H1 (cell line): ENCODE measurements around the gene RPL13A. TPM values are rescaled to one million over a fixed set of nuclear protein-coding genes. Genes with fewer than 3 reads are reported as not detected.

ENCODE experiments used
- CTCF ChIA-PET: fragments of 300-600 bp; sonication (Branson Sonifier 250); formaldehyde crosslinking; loops from one replicate; lab custom pipeline; 2021; ENCODE audit not compliant: partially characterized antibody; lab: Charles Lee
- POLR2A ChIA-PET: fragments of 300-600 bp; sonication (Branson Sonifier 250); formaldehyde crosslinking; loops from one replicate; lab custom pipeline; 2021; ENCODE audit warnings: inconsistent platforms; ENCODE audit not compliant: partially characterized antibody; lab: Charles Lee
- DNase-seq, 2 experiments: peaks; one replicate each; pipeline versions ENCODE4 v3.0.0 to v3.0.0-alpha.2; 2010 to 2022; ENCODE audit warnings: low spot score in 2 of 2, low read depth in 1 of 2, mixed read lengths in 1 of 2
- FAIRE-seq: peaks from 2 replicates; lab custom pipeline; 2011; peaks lifted over from hg19 to GRCh38; lab: Jason Lieb, UNC
- H2AFZ ChIP-seq: 2 replicates; pipeline ENCODE4 v1.8.1; 2012; ENCODE audit warnings: low read length, inconsistent platforms
- H2AK5ac ChIP-seq: 2 replicates; pipeline ENCODE4 v1.6.1; 2013; ENCODE audit warnings: low read depth, low read length
- H2BK120ac ChIP-seq: replicated peaks from 2 replicates; pipeline ENCODE3; 2013; ENCODE audit warnings: low read depth, low read length, inconsistent platforms
- H2BK12ac ChIP-seq: 2 replicates; pipeline ENCODE4 v1.6.1; 2013; ENCODE audit warnings: low read depth, low read length
- H2BK15ac ChIP-seq: 2 replicates; pipeline ENCODE4 v1.6.1; 2013; ENCODE audit warnings: low read length
- H2BK20ac ChIP-seq: 2 replicates; pipeline ENCODE4 v1.6.1; 2013; ENCODE audit warnings: low read length
- H2BK5ac ChIP-seq: 2 replicates; pipeline ENCODE4 v1.6.1; 2013; ENCODE audit warnings: low read depth, low read length
- H3K14ac ChIP-seq: 2 replicates; pipeline ENCODE4 v1.6.1; 2013; ENCODE audit warnings: inconsistent platforms; ENCODE audit not compliant: insufficient read length
- H3K18ac ChIP-seq: 2 replicates; pipeline ENCODE4 v1.6.1; 2013; ENCODE audit warnings: low read length; ENCODE audit errors: extremely low read depth
- H3K23ac ChIP-seq: 2 replicates; pipeline ENCODE4 v1.6.1; 2013; ENCODE audit warnings: inconsistent platforms; ENCODE audit not compliant: insufficient read length
- H3K23me2 ChIP-seq: 2 replicates; pipeline ENCODE4 v1.6.1; 2013; ENCODE audit warnings: low read depth, low read length
- H3K27ac ChIP-seq: 2 replicates; pipeline ENCODE4 v1.6.1; 2011; ENCODE audit warnings: low read depth, low read length, inconsistent platforms
- H3K27me3 ChIP-seq, 4 experiments: replicated peaks in 1 of 4; 1 replicate in 1 of 4; 2 replicates in 3 of 4; pipeline versions ENCODE4 v1.6.1 to v1.8.1; 2011 to 2013; ENCODE audit warnings: low read length in 3 of 4, mild to moderate bottlenecking in 3 of 4, inconsistent platforms in 2 of 4, mixed read lengths in 2 of 4, moderate library complexity in 1 of 4; ENCODE audit not compliant: control insufficient read depth in 3 of 4, insufficient read depth in 3 of 4; ENCODE audit errors: extremely low read depth in 1 of 4
- H3K36me3 ChIP-seq, 4 experiments: 2 replicates each; pipeline versions ENCODE4 v1.6.1 to v1.8.1; 2011 to 2013; ENCODE audit warnings: mild to moderate bottlenecking in 4 of 4, low read length in 3 of 4, moderate library complexity in 2 of 4, control low read depth in 1 of 4, inconsistent platforms in 1 of 4; ENCODE audit not compliant: insufficient read depth in 4 of 4, control insufficient read depth in 2 of 4
- H3K4ac ChIP-seq: replicated peaks from 2 replicates; pipeline ENCODE3; 2013; ENCODE audit warnings: low read length, low read depth, mixed read lengths, inconsistent platforms; ENCODE audit not compliant: insufficient read length
- H3K4me1 ChIP-seq, 4 experiments: replicated peaks in 1 of 4; 1 replicate in 1 of 4; 2 replicates in 3 of 4; pipeline versions ENCODE4 v1.6.1 to v1.8.1; 2011 to 2013; ENCODE audit warnings: low read length in 3 of 4, inconsistent platforms in 2 of 4, mixed read lengths in 1 of 4; ENCODE audit not compliant: insufficient read depth in 4 of 4, control insufficient read depth in 3 of 4
- H3K4me2 ChIP-seq, 2 experiments: 2 replicates each; pipeline versions ENCODE4 v1.6.1 to v1.8.1; 2011 to 2013; ENCODE audit warnings: low read depth in 2 of 2, low read length in 2 of 2, control low read depth in 1 of 2, inconsistent platforms in 1 of 2, mild to moderate bottlenecking in 1 of 2; ENCODE audit not compliant: insufficient read depth in 1 of 2
- H3K4me3 ChIP-seq, 4 experiments: fragments of 200-600, 300-600 bp in 1 of 4; sonication (generic), shearing (Covaris generic), sonication (Bioruptor Twin) in 1 of 4; 2 replicates each; pipeline versions ENCODE4 v1.5.1 to v1.8.1; 2011 to 2016; ENCODE audit warnings: low read length in 4 of 4, low read depth in 3 of 4, control low read depth in 2 of 4, inconsistent platforms in 2 of 4, mild to moderate bottlenecking in 2 of 4, mixed read lengths in 1 of 4, moderate library complexity in 1 of 4; ENCODE audit not compliant: insufficient read depth in 2 of 4; ENCODE audit errors: extremely low read depth in 1 of 4
- H3K56ac ChIP-seq: replicated peaks from 2 replicates; pipeline ENCODE3; 2013; ENCODE audit warnings: low read depth, mild to moderate bottlenecking, mixed read lengths, low read length, inconsistent platforms; ENCODE audit not compliant: insufficient read length
- H3K79me1 ChIP-seq: 2 replicates; pipeline ENCODE4 v1.6.1; 2013; ENCODE audit warnings: low read depth, low read length, control low read depth
- H3K79me2 ChIP-seq, 2 experiments: 2 replicates each; pipeline versions ENCODE4 v1.6.1 to v1.8.1; 2012 to 2013; ENCODE audit warnings: low read length in 2 of 2, mild to moderate bottlenecking in 2 of 2, inconsistent platforms in 1 of 2; ENCODE audit not compliant: insufficient read depth in 2 of 2, control insufficient read depth in 1 of 2
- H3K9ac ChIP-seq, 4 experiments: replicated peaks in 1 of 4; 1 replicate in 1 of 4; 2 replicates in 3 of 4; pipeline versions ENCODE4 v1.6.1 to v1.8.1; 2011 to 2013; ENCODE audit warnings: low read depth in 3 of 4, low read length in 3 of 4, control low read depth in 2 of 4, mild to moderate bottlenecking in 2 of 4, moderate library complexity in 2 of 4, inconsistent platforms in 1 of 4; ENCODE audit errors: extremely low read depth in 1 of 4
- H3K9me3 ChIP-seq, 2 experiments: 2 replicates each; pipeline versions ENCODE4 v1.6.1 to v1.8.1; 2012 to 2013; ENCODE audit warnings: mild to moderate bottlenecking in 2 of 2, moderate library complexity in 2 of 2, control low read depth in 1 of 2, inconsistent platforms in 1 of 2, low read depth in 1 of 2, low read length in 1 of 2, mixed read lengths in 1 of 2; ENCODE audit not compliant: insufficient read depth in 2 of 2
- H4K20me1 ChIP-seq, 2 experiments: replicated peaks in 1 of 2; 2 replicates each; pipeline versions ENCODE3 to v1.8.1; 2011 to 2013; ENCODE audit warnings: inconsistent platforms in 2 of 2, low read length in 2 of 2, mild to moderate bottlenecking in 1 of 2; ENCODE audit not compliant: insufficient read depth in 2 of 2, control insufficient read depth in 1 of 2
- H4K5ac ChIP-seq: 2 replicates; pipeline ENCODE4 v1.6.1; 2013; ENCODE audit warnings: low read length, low read depth, mixed read lengths, inconsistent platforms; ENCODE audit not compliant: insufficient read length
- H4K8ac ChIP-seq: 2 replicates; pipeline ENCODE4 v1.8.0; 2013; ENCODE audit warnings: mild to moderate bottlenecking, moderate library complexity, low read length, inconsistent platforms; ENCODE audit not compliant: insufficient read depth; ENCODE audit errors: extremely low read depth
- H4K91ac ChIP-seq: replicated peaks from 2 replicates; pipeline ENCODE3; 2013; ENCODE audit warnings: low read length, mixed read lengths, inconsistent platforms; ENCODE audit not compliant: insufficient read length
- BCL11A ChIP-seq, 2 experiments: IDR thresholded peaks; one replicate each; pipeline ENCODE4 v1.6.1; 2011; ENCODE audit warnings: low read depth in 2 of 2, low read length in 2 of 2, mild to moderate bottlenecking in 2 of 2
- CREB1 ChIP-seq: IDR thresholded peaks from 2 replicates; pipeline ENCODE4 v1.6.1; 2012; ENCODE audit warnings: inconsistent platforms
- E2F6 ChIP-seq: IDR thresholded peaks from 2 replicates; pipeline ENCODE4 v1.6.1; 2012; ENCODE audit warnings: inconsistent platforms
- KDM5A ChIP-seq: fragments of 200-600 bp; IDR thresholded peaks from 2 replicates; pipeline ENCODE4 v1.7.1; 2012; ENCODE audit warnings: mild to moderate bottlenecking, low read length, inconsistent platforms, mixed read lengths
- PHF8 ChIP-seq: fragments of 200-600 bp; sonication (generic); conservative IDR thresholded peaks from 2 replicates; pipeline ENCODE4 v1.7.1; 2012; ENCODE audit warnings: low read depth, mild to moderate bottlenecking, inconsistent platforms, low read length, moderate library complexity
- POLR2A ChIP-seq, 2 experiments: IDR thresholded peaks; 1 replicate in 1 of 2; 2 replicates in 1 of 2; pipeline ENCODE4 v1.6.1; 2011; ENCODE audit warnings: low read depth in 2 of 2, low read length in 2 of 2, mild to moderate bottlenecking in 2 of 2; ENCODE audit errors: control extremely low read depth in 1 of 2
- SP1 ChIP-seq: IDR thresholded peaks from 2 replicates; pipeline ENCODE4 v1.6.1; 2011; ENCODE audit warnings: low read depth, low read length
- TAF1 ChIP-seq: IDR thresholded peaks from 2 replicates; pipeline ENCODE4 v1.6.1; 2011; ENCODE audit warnings: mild to moderate bottlenecking, low read depth, low read length
- TBP ChIP-seq: IDR thresholded peaks from 2 replicates; pipeline ENCODE4 v1.6.1; 2011; ENCODE audit warnings: low read depth, low read length, improper control_type of control experiment
- USF2 ChIP-seq: IDR thresholded peaks from 2 replicates; pipeline ENCODE4 v1.6.1; 2011; ENCODE audit warnings: low read length, improper control_type of control experiment
- WGBS, 2 experiments: shearing (Covaris generic) in 1 of 2; methylation state at CpG; one replicate each; pipeline versions ENCODE4 v1.1.6 to v1.1.7; 2013 to 2015; ENCODE audit warnings: low lambda C conversion rate in 2 of 2, mixed read lengths in 2 of 2, inconsistent platforms in 1 of 2, low coverage in 1 of 2, missing lambda C conversion rate in 1 of 2; ENCODE audit not compliant: insufficient replicate concordance in 2 of 2, insufficient coverage in 1 of 2, insufficient read length in 1 of 2; ENCODE audit errors: extremely low coverage in 1 of 2, missing lambda C conversion rate in 1 of 2; 5-methylcytosine and 5-hydroxymethylcytosine counted together
- polyA plus RNA-seq, 7 experiments: library from polyadenylated mRNA; depleted of rRNA in 3 of 7; stranded (reverse) in 5 of 7; unstranded in 2 of 7; fragments of >200 nt in 5 of 7; fragments of 200-250 nt in 2 of 7; gene quantifications; 1 replicate in 5 of 7; 2 replicates in 1 of 7; 4 replicates in 1 of 7; pipeline versions ENCODE4 v1.2.1 to v1.2.3, GENCODE V29; 2011 to 2013; ENCODE audit warnings: missing spikeins in 2 of 7, mixed read lengths in 2 of 7
- total RNA-seq: library from RNA; stranded (reverse); fragmentation: NEBNext Ultra II Directional; extraction: Animal tissue kit (Norgen Biotek cat#: 25700); gene quantifications from 2 replicates; pipeline ENCODE4 v1.2.1, GENCODE V29; 2021

Gene RPL13A
- total and polyA plus RNA-seq, 2 of the 8 experiments (the other 6 are each of a cell fraction or from before 2014, with no cell fraction given) = 3,305 to 8,868 TPM

GRCh38 chr19:49453013-49453756, 34.2 kb upstream of the RPL13A start, which contains the start of gene ALDH16A1:
ALDH16A1 (plus strand) TSS chr19:49453225; CDS start chr19:49453332, 107 bp downstream.
- Histone ChIP-seq H2AFZ (no peak within 1 kb of the TSS; the same call in 1 of the 2 replicates), H3K4ac (peak within 1 kb of the TSS; percentile 82), H2BK120ac (no peak within 1 kb of the TSS), H4K20me1 (peaks cover 2 to 7% of the 10 kb centered on the region in 2 experiments), H3K9ac (peak within 1 kb of the TSS; percentile 94 to 98 (median 96)), H3K27ac (peak within 1 kb of the TSS; percentile 96), H2BK20ac (no peak within 1 kb of the TSS), H2BK12ac (peak within 1 kb of the TSS; percentile 81), H4K5ac (peak within 1 kb of the TSS; percentile 97), H4K8ac (peak within 1 kb of the TSS; percentile 99), H3K36me3 (peaks cover 3 to 9% (median 5%) of the 10 kb centered on the region in 4 experiments; a peak in 3 of 8 replicates), H2BK15ac (no peak within 1 kb of the TSS; the same call in 1 of the 2 replicates), H3K23ac (no peak within 1 kb of the TSS), H3K4me2 (peak within 1 kb of the TSS; percentile 63 to 93), H3K18ac (peak within 1 kb of the TSS; percentile 98), H4K91ac (peak within 1 kb of the TSS; percentile 92), H3K23me2 (peaks cover 4% of the 10 kb centered on the region), H3K9me3 (no peaks in the 10 kb centered on the region), H3K14ac (no peak within 1 kb of the TSS), H3K4me3 (peak within 1 kb of the TSS; percentile 78 to 86 (median 80)), H3K79me2 (peaks cover 0 to 23% of the 10 kb centered on the region in 2 experiments; a peak in 2 of 4 replicates), H3K4me1 (peaks cover 0 to 4% (median 3%) of the 10 kb centered on the region in 4 experiments; a peak in 5 of 7 replicates), H3K56ac (peak within 1 kb of the TSS; percentile 71), H3K27me3 (no peaks in the 10 kb centered on the region), H2AK5ac (peak within 1 kb of the TSS; percentile 1; the same call in 1 of the 2 replicates), H2BK5ac (peak within 1 kb of the TSS; percentile 92), H3K79me1 (peaks cover 2% of the 10 kb centered on the region)
- DNase-seq (peak; percentile 90 to 97), FAIRE-seq (no peak)
- 1% methylated on average over 64 of the region's 66 CpGs; no CpG with 5 or more reads in 1 of the 2 experiments for WGBS, 2 experiments
- CTCF ChIA-PET = interaction anchor here (0.5 to 2.1 kb wide), 6 partner anchors 8 to 358 kb away, joined by 4 to 7 read pairs (median 6); partner anchors contain the start of gene FLT3LG
- POLR2A ChIA-PET = interaction anchor here (0.7 to 4.6 kb wide), 28 partner anchors 10 to 323 kb away, joined by 3 to 33 read pairs (median 4); partner anchors contain the start of genes DKKL1, FLT3LG, GFY and RPS11
- TF ChIP-seq BCL11A (IDR thresholded peaks at IDR 0.05; ENCODE audit: low read depth in 2 of 2, low read length in 2 of 2) (no peak), PHF8 (peak; percentile 91), TBP (peak; percentile 96), SP1 (peak; percentile 60; the same call in 1 of the 2 replicates), TAF1 (peak; percentile 94), E2F6 (peak; percentile 48), CREB1 (peak; percentile 69), POLR2A (IDR thresholded peaks at IDR 0.05; ENCODE audit: control extremely low read depth in 1 of 2, low read depth in 2 of 2, low read length in 2 of 2) (peak; percentile 90 to 99), USF2 (peak; percentile 87), KDM5A (no peak)
